Bronchial epithelial cell (primary cell): Measurements from ENCODE around the gene COQ5. TPM values are rescaled to one million over a fixed set of nuclear protein-coding genes. Genes with fewer than 3 reads are reported as not detected.
A peak's percentile ranks its signal among the peaks of the same experiment; 100 is the strongest.

Source experiments
- DNase-seq: peaks from one replicate; pipeline ENCODE4 v3.0.0-alpha.2; 2010; ENCODE audit warnings: low read depth
- FAIRE-seq: peaks from 2 replicates; lab custom pipeline; 2011; peaks lifted over from hg19 to GRCh38; lab: Jason Lieb, UNC
- H3K27me3 ChIP-seq: 2 replicates; pipeline ENCODE4 v1.5.1; 2011; ENCODE audit warnings: low read length; ENCODE audit not compliant: control insufficient read depth, insufficient read depth
- H3K36me3 ChIP-seq: 2 replicates; pipeline ENCODE4 v1.5.1; 2011; ENCODE audit warnings: low read length; ENCODE audit not compliant: control insufficient read depth, insufficient read depth
- H3K4me3 ChIP-seq: 2 replicates; pipeline ENCODE4 v1.5.1; 2011; ENCODE audit warnings: mild to moderate bottlenecking, low read depth, low read length, control low read depth
- total RNA-seq: library from RNA; depleted of rRNA; stranded (reverse); fragments of >200 nt; gene quantifications from 2 replicates; pipeline ENCODE4 v1.2.1, GENCODE V29; 2014
- TF ChIP-seq, protein P1 (sequence below): IDR thresholded peaks from 2 replicates; pipeline ENCODE4 v1.5.1; 2011; ENCODE audit warnings: mild to moderate bottlenecking, moderate library complexity, low read length, control low read depth, inconsistent platforms; ENCODE audit not compliant: insufficient read depth, severe bottlenecking

Gene COQ5, protein sequence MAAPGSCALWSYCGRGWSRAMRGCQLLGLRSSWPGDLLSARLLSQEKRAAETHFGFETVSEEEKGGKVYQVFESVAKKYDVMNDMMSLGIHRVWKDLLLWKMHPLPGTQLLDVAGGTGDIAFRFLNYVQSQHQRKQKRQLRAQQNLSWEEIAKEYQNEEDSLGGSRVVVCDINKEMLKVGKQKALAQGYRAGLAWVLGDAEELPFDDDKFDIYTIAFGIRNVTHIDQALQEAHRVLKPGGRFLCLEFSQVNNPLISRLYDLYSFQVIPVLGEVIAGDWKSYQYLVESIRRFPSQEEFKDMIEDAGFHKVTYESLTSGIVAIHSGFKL
- 32.9 and 38.9 TPM in 2 replicates for total RNA-seq

DNA sequence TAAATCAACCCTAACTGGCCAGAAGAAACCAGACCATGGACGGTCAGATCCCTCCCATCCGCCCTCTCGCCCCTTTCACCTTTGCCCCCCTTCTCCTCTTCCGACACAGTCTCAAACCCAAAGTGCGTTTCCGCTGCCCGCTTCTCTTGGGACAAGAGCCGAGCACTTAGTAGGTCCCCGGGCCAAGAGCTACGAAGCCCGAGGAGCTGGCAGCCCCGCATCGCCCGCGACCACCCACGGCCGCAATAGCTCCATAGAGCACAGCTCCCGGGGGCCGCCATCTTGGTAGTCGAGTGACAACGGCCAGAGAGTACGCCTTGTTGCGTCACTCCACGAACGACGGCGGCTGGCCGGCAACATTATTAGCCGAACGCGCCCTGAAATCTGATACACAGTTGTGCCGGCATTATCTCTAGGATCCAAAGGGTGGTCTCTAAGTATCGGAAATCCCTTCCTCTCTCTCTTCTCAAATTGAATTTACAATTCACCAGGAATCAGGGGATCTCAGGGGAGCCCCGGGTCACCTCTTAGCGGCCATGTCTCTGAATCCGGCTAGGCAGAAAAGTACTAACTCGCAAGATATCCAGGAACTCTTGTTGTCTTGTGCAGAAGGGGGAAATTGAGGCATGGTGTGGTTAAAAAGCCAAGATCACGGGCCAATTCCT, at the start of gene COQ5:
COQ5 (minus strand) TSS at position 298 of the 665 bp plus-strand sequence; CDS start at position 281, 17 bp downstream.
- H3K36me3 ChIP-seq = no peaks in the 10 kb centered on the region
- TF ChIP-seq, protein P1, sequence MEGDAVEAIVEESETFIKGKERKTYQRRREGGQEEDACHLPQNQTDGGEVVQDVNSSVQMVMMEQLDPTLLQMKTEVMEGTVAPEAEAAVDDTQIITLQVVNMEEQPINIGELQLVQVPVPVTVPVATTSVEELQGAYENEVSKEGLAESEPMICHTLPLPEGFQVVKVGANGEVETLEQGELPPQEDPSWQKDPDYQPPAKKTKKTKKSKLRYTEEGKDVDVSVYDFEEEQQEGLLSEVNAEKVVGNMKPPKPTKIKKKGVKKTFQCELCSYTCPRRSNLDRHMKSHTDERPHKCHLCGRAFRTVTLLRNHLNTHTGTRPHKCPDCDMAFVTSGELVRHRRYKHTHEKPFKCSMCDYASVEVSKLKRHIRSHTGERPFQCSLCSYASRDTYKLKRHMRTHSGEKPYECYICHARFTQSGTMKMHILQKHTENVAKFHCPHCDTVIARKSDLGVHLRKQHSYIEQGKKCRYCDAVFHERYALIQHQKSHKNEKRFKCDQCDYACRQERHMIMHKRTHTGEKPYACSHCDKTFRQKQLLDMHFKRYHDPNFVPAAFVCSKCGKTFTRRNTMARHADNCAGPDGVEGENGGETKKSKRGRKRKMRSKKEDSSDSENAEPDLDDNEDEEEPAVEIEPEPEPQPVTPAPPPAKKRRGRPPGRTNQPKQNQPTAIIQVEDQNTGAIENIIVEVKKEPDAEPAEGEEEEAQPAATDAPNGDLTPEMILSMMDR = no peak
- peak within 1 kb of the TSS; percentile 93 for H3K4me3 ChIP-seq
- DNase-seq = peak; percentile 63
- no peaks in the 10 kb centered on the region for H3K27me3 ChIP-seq
- no peak for FAIRE-seq

GRCh38 chr12:120574106-120574505, 45.1 kb upstream of the COQ5 start:
- Histone ChIP-seq H3K4me3 (no peak overlapping the region), H3K27me3 (no peaks in the 10 kb centered on the region), H3K36me3 (peaks cover 25% of the 10 kb centered on the region)
- TF ChIP-seq, protein P1 = no peak
- DNase-seq (no peak), FAIRE-seq (no peak)

DNA sequence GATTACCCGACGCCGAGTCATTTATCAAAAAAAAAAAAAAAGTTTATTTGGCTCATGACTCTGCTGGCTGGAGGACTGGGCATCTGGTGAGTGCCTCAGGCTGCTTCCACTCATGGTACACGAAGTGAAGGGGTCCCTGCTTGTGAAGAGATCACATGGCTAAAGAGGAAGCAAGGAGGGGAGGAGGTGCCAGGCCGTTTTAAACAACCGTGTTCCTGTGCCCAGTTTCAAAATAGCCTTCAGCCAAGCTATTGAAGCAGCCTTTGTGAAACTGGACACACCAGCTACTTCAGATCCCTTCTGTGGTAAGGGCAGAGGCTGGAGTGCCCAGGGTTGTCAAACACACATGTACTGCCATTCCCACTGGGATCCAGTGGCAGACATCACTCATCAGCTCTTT, 44.6 kb upstream of the COQ5 start:
- peaks cover 27% of the 10 kb centered on the region for H3K36me3 ChIP-seq
- H3K4me3 ChIP-seq = no peak overlapping the region
- DNase-seq (no peak), FAIRE-seq (no peak)
- H3K27me3 ChIP-seq = no peaks in the 10 kb centered on the region
- TF ChIP-seq, protein P1 = no peak

DNA sequence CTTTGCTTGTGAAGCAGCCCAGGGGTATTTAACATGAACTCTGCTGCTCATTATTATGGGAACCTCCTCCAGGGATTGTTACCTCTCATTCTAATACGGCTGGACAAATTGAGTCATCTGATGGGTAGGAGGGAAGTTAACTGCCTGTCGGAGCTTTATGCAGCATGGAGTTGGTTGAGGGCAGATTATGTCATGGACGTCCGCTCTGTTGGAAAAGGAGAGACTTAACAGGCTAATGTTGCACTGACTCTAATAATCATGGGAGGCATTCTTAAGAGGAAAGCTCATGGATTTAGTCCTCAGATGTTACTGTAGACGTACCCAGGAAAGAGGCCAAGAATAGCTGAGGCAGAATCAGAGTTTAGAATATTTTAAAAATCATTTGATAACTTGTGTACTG, 42.3 kb upstream of the COQ5 start:
- TF ChIP-seq, protein P1 = no peak
- no peak overlapping the region for H3K4me3 ChIP-seq
- H3K27me3 ChIP-seq = no peaks in the 10 kb centered on the region
- peaks cover 28% of the 10 kb centered on the region for H3K36me3 ChIP-seq
- no peak for FAIRE-seq
- DNase-seq = no peak

DNA sequence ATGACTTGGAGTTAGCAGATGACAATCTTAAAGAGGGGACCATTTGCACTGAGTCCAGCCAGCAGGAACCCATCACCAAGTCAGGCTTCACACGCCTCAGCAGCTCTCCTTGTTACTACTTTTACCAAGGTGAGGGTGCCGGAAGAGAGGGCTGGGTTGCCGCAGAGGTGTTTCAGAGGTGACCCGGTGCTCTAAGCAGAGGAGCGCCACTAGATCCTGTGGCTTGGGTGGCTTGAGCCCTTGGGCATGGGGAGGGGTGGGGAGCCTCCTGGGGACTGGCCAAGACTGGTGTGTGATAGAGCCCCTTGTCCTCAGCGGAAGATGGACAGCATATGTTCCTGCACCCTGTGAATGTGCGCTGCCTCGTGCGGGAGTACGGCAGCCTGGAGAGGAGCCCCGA, 34.5 kb upstream of the COQ5 start:
- TF ChIP-seq, protein P1 = no peak
- no peak for FAIRE-seq

More for the DNA sequence above, 34.5 kb upstream of the COQ5 start:
- Histone ChIP-seq H3K27me3 (no peaks in the 10 kb centered on the region), H3K36me3 (peaks cover 25% of the 10 kb centered on the region), H3K4me3 (no peak overlapping the region)
- no peak for DNase-seq
